Measurements from ENCODE around the gene TMEM207.

The TMEM207 gene

DNA sequence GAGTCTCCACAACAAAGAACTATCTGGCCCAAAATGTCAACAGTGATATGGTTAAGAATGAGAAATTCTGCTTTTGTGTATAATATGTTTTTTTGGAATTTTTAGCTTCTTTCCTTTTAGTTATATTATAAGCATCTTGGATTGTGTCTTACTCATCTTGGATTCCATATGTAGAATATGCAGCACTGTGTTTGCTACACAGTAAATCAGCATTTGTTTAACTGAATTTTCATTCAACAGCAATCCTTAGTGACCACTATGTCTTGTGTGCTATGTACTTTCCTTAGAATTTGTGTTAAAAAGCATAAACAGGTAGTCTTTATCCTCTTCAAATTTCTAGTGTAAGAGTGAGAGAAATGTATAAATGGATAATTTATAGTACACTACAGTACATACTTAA lies 18.2 kb upstream of the TMEM207 start:
- Histone ChIP-seq H2AFZ (ENCODE audit: insufficient read depth, low read length, poor library complexity) (no peak overlapping the region), H4K8ac (ENCODE audit: low read depth, low read length) (no peak overlapping the region), H4K12ac (ENCODE audit: low read depth, low read length) (no peak overlapping the region), H3K18ac (ENCODE audit: low read length) (no peak overlapping the region), H2BK12ac (ENCODE audit: low read length) (no peak overlapping the region), H2AK5ac (ENCODE audit: low read length) (no peak overlapping the region), H3K14ac (ENCODE audit: low read length) (no peak overlapping the region), H3K9me3 (ENCODE audit: insufficient read depth, low read depth, low read length) (no peaks in the 10 kb centered on the region), H2BK120ac (ENCODE audit: insufficient read depth, low read length, poor library complexity) (no peak overlapping the region), H3K36me3 (ENCODE audit: control insufficient read depth in 1 of 2, insufficient read depth in 2 of 2, low read length in 2 of 2) (no peaks in the 10 kb centered on the region), H4K91ac (ENCODE audit: low read depth, low read length) (no peak overlapping the region), H3K9ac (ENCODE audit: low read length) (no peak overlapping the region), H2BK5ac (ENCODE audit: low read depth, low read length, poor library complexity) (no peak overlapping the region), H3K4me1 (ENCODE audit: control insufficient read depth in 1 of 2, insufficient read depth in 2 of 2, low read length in 2 of 2) (no peaks in the 10 kb centered on the region), H3K4ac (ENCODE audit: low read depth, low read length) (no peak overlapping the region), H3K4me3 (ENCODE audit: low read depth, low read length) (no peak overlapping the region), H3K27ac (ENCODE audit: low read depth, low read length) (no peak overlapping the region), H3K27me3 (ENCODE audit: insufficient read depth, low read length) (no peaks in the 10 kb centered on the region), H3K79me2 (ENCODE audit: control insufficient read depth, insufficient read depth, low read length, poor library complexity) (no peaks in the 10 kb centered on the region), H3K4me2 (ENCODE audit: low read length) (no peak overlapping the region), H3K79me1 (ENCODE audit: low read length) (no peaks in the 10 kb centered on the region), H3K23ac (ENCODE audit: low read length) (no peak overlapping the region)
- no peak for DNase-seq

DNA sequence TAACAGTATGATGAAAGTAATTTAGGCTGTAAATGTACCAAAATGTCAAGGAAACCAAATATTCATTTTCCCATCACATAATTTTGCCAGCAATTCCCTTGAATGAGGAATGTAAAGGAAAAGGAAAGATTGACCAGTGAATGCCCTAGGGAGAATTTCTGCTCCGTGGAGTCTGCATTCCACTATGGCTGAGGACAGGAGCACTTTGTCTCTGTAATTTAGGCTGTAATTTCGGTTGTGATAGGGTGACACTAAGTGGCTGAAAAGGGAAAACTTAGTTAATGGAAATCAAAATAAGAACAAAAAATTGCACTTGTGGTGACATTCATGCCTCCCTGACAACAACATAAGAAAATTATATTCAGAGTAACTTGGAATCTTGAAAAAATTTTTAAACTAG lies 8.3 kb upstream of the TMEM207 start:
- no peak overlapping the region for H3K4me3 ChIP-seq (ENCODE audit: low read depth, low read length)
- no peak overlapping the region for H3K18ac ChIP-seq (ENCODE audit: low read length)
- H2AFZ ChIP-seq (ENCODE audit: insufficient read depth, low read length, poor library complexity) = no peak overlapping the region
- H3K79me1 ChIP-seq (ENCODE audit: low read length) = no peaks in the 10 kb centered on the region
- H3K14ac ChIP-seq (ENCODE audit: low read length) = no peak overlapping the region
- H4K91ac ChIP-seq (ENCODE audit: low read depth, low read length) = no peak overlapping the region
- H3K27me3 ChIP-seq (ENCODE audit: insufficient read depth, low read length) = no peaks in the 10 kb centered on the region
- H3K4ac ChIP-seq (ENCODE audit: low read depth, low read length) = no peak overlapping the region
- H2BK12ac ChIP-seq (ENCODE audit: low read length) = no peak overlapping the region
- H4K8ac ChIP-seq (ENCODE audit: low read depth, low read length) = no peak overlapping the region
- H2BK120ac ChIP-seq (ENCODE audit: insufficient read depth, low read length, poor library complexity) = no peak overlapping the region
- no peak overlapping the region for H2BK5ac ChIP-seq (ENCODE audit: low read depth, low read length, poor library complexity)
- H3K4me2 ChIP-seq (ENCODE audit: low read length) = no peak overlapping the region
- H3K9me3 ChIP-seq (ENCODE audit: insufficient read depth, low read depth, low read length) = no peaks in the 10 kb centered on the region
- H4K12ac ChIP-seq (ENCODE audit: low read depth, low read length) = no peak overlapping the region
- no peaks in the 10 kb centered on the region for H3K4me1 ChIP-seq (ENCODE audit: control insufficient read depth in 1 of 2, insufficient read depth in 2 of 2, low read length in 2 of 2)
- no peaks in the 10 kb centered on the region for H3K79me2 ChIP-seq (ENCODE audit: control insufficient read depth, insufficient read depth, low read length, poor library complexity)
- WGBS (ENCODE audit: extremely low coverage, insufficient coverage, insufficient read length) = no CpG with 5 or more reads among the region's 2 CpGs
- H2AK5ac ChIP-seq (ENCODE audit: low read length) = no peak overlapping the region
- no peaks in the 10 kb centered on the region for H3K36me3 ChIP-seq (ENCODE audit: control insufficient read depth in 1 of 2, insufficient read depth in 2 of 2, low read length in 2 of 2)
- DNase-seq = peak; percentile 31 to 68
- no peak overlapping the region for H3K23ac ChIP-seq (ENCODE audit: low read length)
- no peak overlapping the region for H3K9ac ChIP-seq (ENCODE audit: low read length)
- no peak overlapping the region for H3K27ac ChIP-seq (ENCODE audit: low read depth, low read length)

DNA sequence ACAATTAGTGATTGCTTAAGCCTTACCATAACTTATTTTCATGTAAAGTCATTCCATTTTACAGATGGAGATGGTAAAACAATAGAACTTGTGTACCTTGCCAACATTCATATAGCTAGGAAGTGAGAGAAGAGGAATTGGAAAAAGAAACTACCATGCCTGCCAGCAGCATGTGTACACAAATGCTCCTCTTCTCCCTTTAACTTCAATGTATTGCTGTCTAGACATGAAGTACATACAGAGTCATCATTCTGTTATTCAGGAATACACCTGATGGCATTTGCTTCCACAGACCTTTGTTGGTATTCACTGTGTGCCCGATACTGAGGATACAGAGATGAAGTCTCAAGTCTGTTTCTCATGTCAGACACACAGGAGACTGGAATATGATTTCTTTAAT lies 7.1 kb upstream of the TMEM207 start:
- Histone ChIP-seq H3K79me1 (ENCODE audit: low read length) (no peaks in the 10 kb centered on the region), H4K8ac (ENCODE audit: low read depth, low read length) (no peak overlapping the region), H3K9me3 (ENCODE audit: insufficient read depth, low read depth, low read length) (no peaks in the 10 kb centered on the region), H3K18ac (ENCODE audit: low read length) (no peak overlapping the region), H2AK5ac (ENCODE audit: low read length) (no peak overlapping the region), H4K12ac (ENCODE audit: low read depth, low read length) (no peak overlapping the region), H3K4ac (ENCODE audit: low read depth, low read length) (no peak overlapping the region), H3K27ac (ENCODE audit: low read depth, low read length) (no peak overlapping the region), H3K27me3 (ENCODE audit: insufficient read depth, low read length) (no peaks in the 10 kb centered on the region), H3K4me1 (ENCODE audit: control insufficient read depth in 1 of 2, insufficient read depth in 2 of 2, low read length in 2 of 2) (no peaks in the 10 kb centered on the region), H3K9ac (ENCODE audit: low read length) (no peak overlapping the region), H3K4me2 (ENCODE audit: low read length) (no peak overlapping the region), H2BK5ac (ENCODE audit: low read depth, low read length, poor library complexity) (no peak overlapping the region), H2AFZ (ENCODE audit: insufficient read depth, low read length, poor library complexity) (no peak overlapping the region), H3K79me2 (ENCODE audit: control insufficient read depth, insufficient read depth, low read length, poor library complexity) (no peaks in the 10 kb centered on the region), H3K23ac (ENCODE audit: low read length) (no peak overlapping the region), H2BK120ac (ENCODE audit: insufficient read depth, low read length, poor library complexity) (no peak overlapping the region), H4K91ac (ENCODE audit: low read depth, low read length) (no peak overlapping the region), H3K4me3 (ENCODE audit: low read depth, low read length) (no peak overlapping the region), H3K14ac (ENCODE audit: low read length) (no peak overlapping the region), H2BK12ac (ENCODE audit: low read length) (no peak overlapping the region), H3K36me3 (ENCODE audit: control insufficient read depth in 1 of 2, insufficient read depth in 2 of 2, low read length in 2 of 2) (no peaks in the 10 kb centered on the region)
- no CpG with 5 or more reads among the region's 1 CpG for WGBS (ENCODE audit: extremely low coverage, insufficient coverage, insufficient read length)
- DNase-seq = peak in 1 of 2 donors; percentile 8

DNA sequence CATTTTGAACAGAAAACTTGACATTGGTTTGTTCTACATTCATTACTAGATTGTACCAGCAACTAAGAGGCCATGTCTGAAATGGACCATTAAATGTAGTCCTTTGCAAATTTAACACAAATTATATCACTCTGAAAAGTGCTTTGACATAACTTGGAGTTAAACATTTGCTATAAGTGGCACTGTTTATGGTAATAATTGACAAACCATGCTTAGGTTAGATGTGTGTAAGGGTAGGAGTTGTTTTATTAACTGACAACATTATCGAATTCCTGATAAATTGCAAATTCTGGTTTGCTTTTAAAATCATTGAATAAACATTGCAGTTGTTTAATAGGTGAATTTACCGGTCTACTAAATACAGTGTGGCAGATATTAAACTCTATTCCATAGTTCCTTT lies 6.1 kb upstream of the TMEM207 start:
- Histone ChIP-seq H2AK5ac (ENCODE audit: low read length) (no peak overlapping the region), H3K36me3 (ENCODE audit: control insufficient read depth in 1 of 2, insufficient read depth in 2 of 2, low read length in 2 of 2) (no peaks in the 10 kb centered on the region), H3K4me1 (ENCODE audit: control insufficient read depth in 1 of 2, insufficient read depth in 2 of 2, low read length in 2 of 2) (no peaks in the 10 kb centered on the region), H3K4me2 (ENCODE audit: low read length) (no peak overlapping the region), H3K27ac (ENCODE audit: low read depth, low read length) (no peak overlapping the region), H3K4me3 (ENCODE audit: low read depth, low read length) (no peak overlapping the region), H3K27me3 (ENCODE audit: insufficient read depth, low read length) (no peaks in the 10 kb centered on the region), H2BK120ac (ENCODE audit: insufficient read depth, low read length, poor library complexity) (no peak overlapping the region), H3K14ac (ENCODE audit: low read length) (no peak overlapping the region), H4K8ac (ENCODE audit: low read depth, low read length) (no peak overlapping the region), H4K91ac (ENCODE audit: low read depth, low read length) (no peak overlapping the region), H3K79me2 (ENCODE audit: control insufficient read depth, insufficient read depth, low read length, poor library complexity) (no peaks in the 10 kb centered on the region), H3K4ac (ENCODE audit: low read depth, low read length) (no peak overlapping the region), H3K79me1 (ENCODE audit: low read length) (no peaks in the 10 kb centered on the region), H3K9ac (ENCODE audit: low read length) (no peak overlapping the region), H4K12ac (ENCODE audit: low read depth, low read length) (no peak overlapping the region), H2BK12ac (ENCODE audit: low read length) (no peak overlapping the region), H2BK5ac (ENCODE audit: low read depth, low read length, poor library complexity) (no peak overlapping the region), H3K9me3 (ENCODE audit: insufficient read depth, low read depth, low read length) (no peaks in the 10 kb centered on the region), H3K18ac (ENCODE audit: low read length) (no peak overlapping the region), H3K23ac (ENCODE audit: low read length) (no peak overlapping the region), H2AFZ (ENCODE audit: insufficient read depth, low read length, poor library complexity) (no peak overlapping the region)
- no peak for DNase-seq
- WGBS (ENCODE audit: extremely low coverage, insufficient coverage, insufficient read length) = no CpG with 5 or more reads among the region's 2 CpGs

Measured in trophoblast cell (in vitro differentiated cells and primary cell).